Keratinocyte (primary cell): ENCODE measurements around the gene KANSL2. TPM values are rescaled to one million over a fixed set of nuclear protein-coding genes. Genes with fewer than 3 reads are reported as not detected.

ENCODE experiments used
- DNase-seq: peaks from one replicate; pipeline ENCODE4 v3.0.0-alpha.2; 2011; ENCODE audit warnings: low read depth, missing footprints, low spot score
- FAIRE-seq: peaks from 2 replicates; lab custom pipeline; 2011; peaks lifted over from hg19 to GRCh38; lab: Jason Lieb, UNC
- H2AFZ ChIP-seq: 2 replicates; pipeline ENCODE4 v1.6.0; 2012; ENCODE audit warnings: low read length, control low read depth, inconsistent platforms; ENCODE audit not compliant: control insufficient read depth
- H3K27ac ChIP-seq: 2 replicates; pipeline ENCODE4 v1.5.1; 2011; ENCODE audit warnings: low read length; ENCODE audit not compliant: control insufficient read depth, insufficient read depth
- H3K27me3 ChIP-seq: 3 replicates; pipeline ENCODE4 v1.6.0; 2011; ENCODE audit warnings: low read length; ENCODE audit not compliant: control insufficient read depth, insufficient read depth; ENCODE audit errors: extremely low read depth
- H3K36me3 ChIP-seq, 2 experiments: 2 replicates in 1 of 2; 3 replicates in 1 of 2; pipeline ENCODE4 v1.5.1; 2011; ENCODE audit warnings: low read length in 2 of 2, mild to moderate bottlenecking in 1 of 2; ENCODE audit not compliant: control insufficient read depth in 2 of 2, insufficient read depth in 2 of 2; ENCODE audit errors: extremely low read depth in 1 of 2
- H3K4me1 ChIP-seq: 3 replicates; pipeline ENCODE4 v1.5.1; 2011; ENCODE audit warnings: low read length; ENCODE audit not compliant: control insufficient read depth, insufficient read depth; ENCODE audit errors: extremely low read depth
- H3K4me2 ChIP-seq: 3 replicates; pipeline ENCODE4 v1.6.0; 2011; ENCODE audit warnings: low read depth, low read length; ENCODE audit not compliant: control insufficient read depth, insufficient read depth; ENCODE audit errors: extremely low read depth
- H3K4me3 ChIP-seq, 3 experiments: fragments of 200-600 bp in 1 of 3; sonication (generic) in 1 of 3; 2 replicates in 2 of 3; 3 replicates in 1 of 3; pipeline ENCODE4 v1.5.1; 2011 to 2016; ENCODE audit warnings: low read length in 3 of 3, mild to moderate bottlenecking in 3 of 3, control low read depth in 2 of 3, inconsistent platforms in 1 of 3, low read depth in 1 of 3, mixed read lengths in 1 of 3, mixed run types in 1 of 3, moderate library complexity in 1 of 3; ENCODE audit not compliant: control insufficient read depth in 2 of 3, insufficient read depth in 2 of 3; ENCODE audit errors: extremely low read depth in 1 of 3
- H3K79me2 ChIP-seq: 2 replicates; pipeline ENCODE4 v1.6.0; 2012; ENCODE audit warnings: low read length; ENCODE audit not compliant: control insufficient read depth, insufficient read depth
- H3K9ac ChIP-seq: 3 replicates; pipeline ENCODE4 v1.6.0; 2011; ENCODE audit warnings: low read length; ENCODE audit not compliant: control insufficient read depth, insufficient read depth; ENCODE audit errors: extremely low read depth
- H3K9me1 ChIP-seq: 3 replicates; pipeline ENCODE4 v1.6.0; 2011; ENCODE audit warnings: low read length; ENCODE audit not compliant: control insufficient read depth, insufficient read depth; ENCODE audit errors: extremely low read depth
- H3K9me3 ChIP-seq: 2 replicates; pipeline ENCODE4 v1.5.1; 2012; ENCODE audit warnings: low read depth, low read length; ENCODE audit not compliant: control insufficient read depth
- H4K20me1 ChIP-seq: 3 replicates; pipeline ENCODE4 v1.6.0; 2011; ENCODE audit warnings: low read length; ENCODE audit not compliant: control insufficient read depth, insufficient read depth; ENCODE audit errors: extremely low read depth
- EZH2 ChIP-seq: IDR thresholded peaks from one replicate; pipeline ENCODE4 v1.6.1; 2012; ENCODE audit warnings: inconsistent platforms, mild to moderate bottlenecking, low read length, moderate library complexity
- dilution Hi-C: fragments of 300-500 bp; cut with MboI; formaldehyde crosslinking; loops from one replicate; pipeline ENCODE4 v1.7.0; 2020; ENCODE audit warnings: low sequenced_read_pairs; ENCODE audit not compliant: extremely low pct_ligation_motif_present
- polyA plus RNA-seq, 5 experiments: library from polyadenylated mRNA; depleted of rRNA in 3 of 5; stranded (reverse) in 3 of 5; stranded (forward) in 1 of 5; unstranded in 1 of 5; fragments of >200 nt; gene quantifications; 1 replicate in 1 of 5; 2 replicates in 3 of 5; 3 replicates in 1 of 5; pipeline versions ENCODE4 v1.2.1 to v1.2.3, GENCODE V29; 2011 to 2012; ENCODE audit warnings: missing spikeins in 2 of 5, low read depth in 1 of 5, low replicate concordance in 1 of 5
- TF ChIP-seq, protein P1 (sequence below), 3 experiments: IDR thresholded peaks in 1 of 3; conservative IDR thresholded peaks in 1 of 3; optimal IDR thresholded peaks in 1 of 3; 2 replicates in 2 of 3; 3 replicates in 1 of 3; pipeline versions ENCODE3 to v1.5.1; 2011; ENCODE audit warnings: low read length in 3 of 3, mild to moderate bottlenecking in 3 of 3, moderate library complexity in 2 of 3, control low read depth in 1 of 3, inconsistent platforms in 1 of 3; ENCODE audit not compliant: insufficient read depth in 2 of 3; ENCODE audit errors: extremely low read depth in 1 of 3

KANSL2 gene
- polyA plus RNA-seq, 1 donor (not counting 4 experiments of a cell fraction or from before 2014, with no cell fraction given) = 37.8 TPM

DNA sequence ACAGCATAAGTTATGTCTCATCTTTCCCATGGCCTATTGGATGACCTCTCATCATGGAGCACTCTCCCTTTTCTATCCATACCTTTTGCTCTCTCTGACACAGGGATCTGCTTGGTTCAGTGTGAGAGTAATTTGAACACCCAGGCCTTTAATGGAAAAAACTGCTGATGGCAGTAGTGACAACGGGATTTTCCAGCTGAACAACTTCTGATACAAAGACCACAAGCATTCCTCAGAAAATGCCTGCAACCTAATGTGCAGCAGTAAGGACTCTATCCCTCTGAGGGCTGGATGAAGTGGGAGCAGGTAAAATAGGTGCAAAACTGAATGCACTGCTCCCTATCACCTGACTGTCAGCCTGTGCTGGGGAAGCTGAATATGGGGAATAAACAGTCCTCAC, 51.0 kb downstream of the KANSL2 start:
- H3K4me1 ChIP-seq = no peaks in the 10 kb centered on the region
- H3K4me2 ChIP-seq = no peak overlapping the region
- no peak overlapping the region for H2AFZ ChIP-seq
- H3K79me2 ChIP-seq = no peaks in the 10 kb centered on the region
- dilution Hi-C loops = no loop called here
- no peaks in the 10 kb centered on the region for H3K9me3 ChIP-seq
- no peak overlapping the region for H3K27ac ChIP-seq
- no peaks in the 10 kb centered on the region for H4K20me1 ChIP-seq
- no peaks in the 10 kb centered on the region for H3K36me3 ChIP-seq
- DNase-seq (no peak), FAIRE-seq (no peak)
- no peak for TF ChIP-seq EZH2
- TF ChIP-seq, protein P1, sequence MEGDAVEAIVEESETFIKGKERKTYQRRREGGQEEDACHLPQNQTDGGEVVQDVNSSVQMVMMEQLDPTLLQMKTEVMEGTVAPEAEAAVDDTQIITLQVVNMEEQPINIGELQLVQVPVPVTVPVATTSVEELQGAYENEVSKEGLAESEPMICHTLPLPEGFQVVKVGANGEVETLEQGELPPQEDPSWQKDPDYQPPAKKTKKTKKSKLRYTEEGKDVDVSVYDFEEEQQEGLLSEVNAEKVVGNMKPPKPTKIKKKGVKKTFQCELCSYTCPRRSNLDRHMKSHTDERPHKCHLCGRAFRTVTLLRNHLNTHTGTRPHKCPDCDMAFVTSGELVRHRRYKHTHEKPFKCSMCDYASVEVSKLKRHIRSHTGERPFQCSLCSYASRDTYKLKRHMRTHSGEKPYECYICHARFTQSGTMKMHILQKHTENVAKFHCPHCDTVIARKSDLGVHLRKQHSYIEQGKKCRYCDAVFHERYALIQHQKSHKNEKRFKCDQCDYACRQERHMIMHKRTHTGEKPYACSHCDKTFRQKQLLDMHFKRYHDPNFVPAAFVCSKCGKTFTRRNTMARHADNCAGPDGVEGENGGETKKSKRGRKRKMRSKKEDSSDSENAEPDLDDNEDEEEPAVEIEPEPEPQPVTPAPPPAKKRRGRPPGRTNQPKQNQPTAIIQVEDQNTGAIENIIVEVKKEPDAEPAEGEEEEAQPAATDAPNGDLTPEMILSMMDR (optimal IDR thresholded peaks at IDR 0.05 in 1 of 3, IDR thresholded peaks at IDR 0.05 in 1 of 3, conservative IDR thresholded peaks at IDR 0.05 in 1 of 3; ENCODE audit: extremely low read depth in 1 of 3, insufficient read depth in 2 of 3, low read length in 3 of 3) = no peak
- H3K9me1 ChIP-seq = no peaks in the 10 kb centered on the region
- H3K4me3 ChIP-seq = no peak overlapping the region
- H3K27me3 ChIP-seq = peaks cover 12% of the 10 kb centered on the region
- H3K9ac ChIP-seq = no peak overlapping the region

DNA sequence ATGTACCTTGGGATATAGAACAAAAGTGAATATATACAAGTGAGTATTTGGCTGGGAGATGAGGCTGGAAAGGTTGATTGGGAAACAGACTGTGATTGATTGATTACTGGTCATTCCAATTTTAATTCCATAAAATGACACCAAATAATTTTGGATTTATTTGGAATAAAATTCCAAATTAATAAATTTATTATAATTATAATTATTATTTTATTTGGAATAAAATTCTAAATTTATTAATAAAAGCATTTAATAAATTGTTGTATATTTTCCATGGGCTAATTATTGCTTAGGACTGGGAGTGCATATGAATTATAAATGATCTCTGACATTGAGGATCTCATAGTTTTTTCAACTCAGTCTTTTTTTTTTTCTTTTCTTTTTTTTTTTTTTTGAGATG, 51.7 kb downstream of the KANSL2 start:
- Histone ChIP-seq H3K79me2 (no peaks in the 10 kb centered on the region), H2AFZ (no peak overlapping the region), H3K4me3 (no peak overlapping the region), H3K4me1 (no peaks in the 10 kb centered on the region), H3K9me3 (no peaks in the 10 kb centered on the region), H3K9ac (no peak overlapping the region), H3K27me3 (peaks cover 12% of the 10 kb centered on the region), H3K4me2 (no peak overlapping the region), H3K36me3 (no peaks in the 10 kb centered on the region), H3K9me1 (no peaks in the 10 kb centered on the region), H3K27ac (no peak overlapping the region), H4K20me1 (no peaks in the 10 kb centered on the region)
- DNase-seq = no peak
- TF ChIP-seq, protein P1 (optimal IDR thresholded peaks at IDR 0.05 in 1 of 3, IDR thresholded peaks at IDR 0.05 in 1 of 3, conservative IDR thresholded peaks at IDR 0.05 in 1 of 3; ENCODE audit: extremely low read depth in 1 of 3, insufficient read depth in 2 of 3, low read length in 3 of 3) = no peak
- TF ChIP-seq EZH2 = no peak
- dilution Hi-C loops = no loop called here
- FAIRE-seq = no peak
